Heart right ventricle (tissue), 16 donors: ENCODE measurements around the gene CDHR3. TPM values are rescaled to one million over a fixed set of nuclear protein-coding genes. Genes with fewer than 3 reads are reported as not detected.

ENCODE experiments used
- ATAC-seq, 8 donors: fragments of 200-7000 bp; cut with Tn5 transposase; one replicate each; pipeline ENCODE4 v1.9.1; 2020; ENCODE audit warnings: mild to moderate bottlenecking in 8 of 8, moderate library complexity in 8 of 8, moderate number of reproducible peaks in 1 of 8
- DNase-seq, 2 donors: peaks; one replicate each; pipeline ENCODE4 v3.0.0-alpha.2; 2020
- H3K27ac ChIP-seq, 10 donors: fragments of 200-600 bp; sonication (generic) in 2 of 10; one replicate each; pipeline versions ENCODE4 v1.5.0 to v1.8.0; 2020 to 2022; ENCODE audit warnings: mild to moderate bottlenecking in 3 of 10
- H3K27me3 ChIP-seq, 7 donors: fragments of 200-600 bp; one replicate each; pipeline ENCODE4 v1.8.0; 2021 to 2022; ENCODE audit warnings: mild to moderate bottlenecking in 2 of 7
- H3K36me3 ChIP-seq, 9 donors: fragments of 200-600 bp; sonication (generic) in 1 of 9; one replicate each; pipeline versions ENCODE4 v1.5.0 to v1.8.0; 2020 to 2022; ENCODE audit warnings: mild to moderate bottlenecking in 2 of 9
- H3K4me1 ChIP-seq, 9 donors: fragments of 200-600 bp; sonication (generic) in 1 of 9; one replicate each; pipeline versions ENCODE4 v1.5.0 to v1.8.0; 2020 to 2022; ENCODE audit warnings: mild to moderate bottlenecking in 4 of 9
- H3K4me3 ChIP-seq, 10 donors: fragments of 200-600 bp; sonication (generic) in 2 of 10; one replicate each; pipeline versions ENCODE4 v1.5.0 to v1.8.0; 2020 to 2022; ENCODE audit warnings: mild to moderate bottlenecking in 7 of 10, moderate library complexity in 2 of 10
- H3K9me3 ChIP-seq, 11 donors: fragments of 200-600 bp in 10 of 11; sonication (generic) in 2 of 11; one replicate each; pipeline versions ENCODE4 v1.5.0 to v1.8.0; 2013 to 2022; ENCODE audit warnings: mild to moderate bottlenecking in 2 of 11, control low read depth in 1 of 11, moderate library complexity in 1 of 11
- WGBS, 2 donors: extraction: QIAGEN DNeasy Blood & Tissue Kit; methylation state at CpG; one replicate each; pipeline ENCODE4 v1.1.7; 2013; ENCODE audit warnings: inconsistent platforms in 1 of 2; 5-methylcytosine and 5-hydroxymethylcytosine counted together
- intact Hi-C, 10 donors: fragments of 100-400 bp; cut with DNase I; formaldehyde crosslinking; loops; one replicate each; pipeline versions ENCODE4 v1.11.1 to v1.14.2; 2022
- polyA plus RNA-seq, 2 donors: library from polyadenylated mRNA; stranded (reverse); fragments of 200-250 nt; gene quantifications; one replicate each; pipeline ENCODE4 v1.2.3, GENCODE V29; 2013
- total RNA-seq, 10 donors: library from RNA; stranded (reverse); fragmentation: NEBNext Ultra II Directional in 3 of 10; extraction: Animal tissue kit (Norgen Biotek cat#: 25700) in 3 of 10; gene quantifications; one replicate each; pipeline versions ENCODE4 v1.2.1 to v1.2.4, GENCODE V29; 2021 to 2023
- TF ChIP-seq, protein P1 (sequence below), 9 donors: fragments of 200-600 bp; sonication (generic) in 2 of 9; IDR thresholded peaks; one replicate each; pipeline versions ENCODE4 v1.5.0 to v1.8.0; 2021 to 2022; ENCODE audit warnings: antibody characterized with exemption in 9 of 9, mild to moderate bottlenecking in 5 of 9, moderate library complexity in 1 of 9
- donor health status: Arrhythmogenic right ventricular cardiomyopathy.
- donor health status: ischemic (EF 13 %, LVEDD 7.1; RV severe dilation, severe dysfunction).
- donor health status: healthy with polysubstance abuse.
- donor health status: DM: no; HTN: yes; CAD: no.
- donor health status: DM: no; HTN: no; CAD: no.
- donor health status: ischemic (EF 25% LVEDD 6.9; RV normal size, moderate dysfunction).
- donor health status: ischemic (EF 25% LVEDD 5.7; RV mildly dilated, moderate dysfunction).
- donor health status: healthy.
- donor health status: DM: yes; HTN: yes; CAD: no.
- donor health status: Ischemic cardiomyopathy.
- donor health status: ischemic (EF 35%, LVEDD 5.7; RV mildly dilated, moderate dysfunction).
- donor health status: nonischemic (EF 11% LVEDD 7.7; RV severe dilation, severe dysfunction).
- donor health status: DM: yes; HTN: yes; CAD: no.
- donor health status: PGD.
- donor health status: ischemic (EF 29% LVEDD 5.4; RV normal size, mild dysfunction).
- donor health status: nonischemic (EF 23%, LVEDD 6.1; RV moderate dilation, normal function).

CDHR3 gene
- total and polyA plus RNA-seq, 12 donors, result 0.59 to 14.2 (median 1.9) TPM

DNA sequence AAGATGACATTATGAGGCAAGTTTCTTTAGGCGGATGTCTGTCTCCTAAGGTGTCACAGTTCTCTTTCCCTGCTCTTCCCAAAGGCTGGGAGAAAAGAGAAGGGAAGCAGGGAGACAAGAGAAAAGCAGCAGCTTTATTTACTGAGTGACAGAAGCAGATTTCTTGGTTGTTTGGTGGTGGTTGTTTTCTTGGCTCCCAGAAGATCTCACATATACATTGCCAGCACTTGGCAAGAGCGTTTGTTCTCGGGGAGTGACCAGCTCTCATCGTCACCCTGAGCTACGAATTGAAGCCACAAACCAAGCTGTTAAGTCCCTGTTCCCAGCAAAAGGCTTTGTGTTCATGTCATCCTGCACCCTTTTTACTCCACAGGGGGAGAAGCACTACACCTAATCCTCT, 11.4 kb downstream of the CDHR3 start:
- ATAC-seq, result no peak
- DNase-seq, result no peak

DNA sequence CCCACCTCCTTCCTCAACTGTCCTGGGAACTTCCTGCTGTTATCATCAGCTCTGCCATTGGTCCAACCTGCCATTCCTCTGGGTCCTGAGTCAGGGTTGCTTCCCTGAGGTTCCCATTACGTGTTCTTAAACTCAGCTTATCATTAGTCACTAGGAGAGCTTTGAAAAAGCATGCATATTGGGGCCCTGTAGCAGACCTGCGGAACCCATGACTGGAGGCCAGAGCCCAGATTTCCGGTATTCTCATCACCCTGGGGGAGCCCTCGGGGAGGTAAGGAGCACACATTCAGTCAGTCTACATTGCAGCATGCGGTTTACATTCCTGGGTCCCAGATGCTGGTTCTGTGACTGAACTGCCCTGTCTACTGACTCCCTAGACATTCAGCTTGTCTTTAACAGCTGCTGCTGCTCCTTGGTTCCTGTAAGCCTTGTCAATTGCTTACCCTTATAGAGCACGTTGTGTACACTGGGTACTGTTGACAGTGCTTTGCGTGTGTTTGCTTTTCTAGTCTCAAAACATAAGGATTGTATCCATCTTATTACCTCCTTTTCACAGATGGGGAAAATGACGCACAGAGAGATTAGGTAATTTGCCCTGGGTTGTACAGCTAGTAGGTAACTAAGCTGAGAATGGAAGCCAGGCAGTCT, 12.8 kb downstream of the CDHR3 start:
- Histone ChIP-seq H3K27ac (no peak overlapping the region), H3K27me3 (peaks cover 0 to 12% (median 0%) of the 10 kb centered on the region in 7 donors), H3K4me3 (no peak overlapping the region), H3K4me1 (peaks cover 0 to 20% (median 6%) of the 10 kb centered on the region in 9 donors), H3K36me3 (no peaks in the 10 kb centered on the region), H3K9me3 (no peaks in the 10 kb centered on the region)
- WGBS, 2 donors, result 76 to 79% methylated on average over 8 of the region's 8 CpGs
- peak in 1 of 8 donors; percentile 9 for ATAC-seq
- intact Hi-C loops, result no loop called here
- DNase-seq, result no peak
- TF ChIP-seq, protein P1, sequence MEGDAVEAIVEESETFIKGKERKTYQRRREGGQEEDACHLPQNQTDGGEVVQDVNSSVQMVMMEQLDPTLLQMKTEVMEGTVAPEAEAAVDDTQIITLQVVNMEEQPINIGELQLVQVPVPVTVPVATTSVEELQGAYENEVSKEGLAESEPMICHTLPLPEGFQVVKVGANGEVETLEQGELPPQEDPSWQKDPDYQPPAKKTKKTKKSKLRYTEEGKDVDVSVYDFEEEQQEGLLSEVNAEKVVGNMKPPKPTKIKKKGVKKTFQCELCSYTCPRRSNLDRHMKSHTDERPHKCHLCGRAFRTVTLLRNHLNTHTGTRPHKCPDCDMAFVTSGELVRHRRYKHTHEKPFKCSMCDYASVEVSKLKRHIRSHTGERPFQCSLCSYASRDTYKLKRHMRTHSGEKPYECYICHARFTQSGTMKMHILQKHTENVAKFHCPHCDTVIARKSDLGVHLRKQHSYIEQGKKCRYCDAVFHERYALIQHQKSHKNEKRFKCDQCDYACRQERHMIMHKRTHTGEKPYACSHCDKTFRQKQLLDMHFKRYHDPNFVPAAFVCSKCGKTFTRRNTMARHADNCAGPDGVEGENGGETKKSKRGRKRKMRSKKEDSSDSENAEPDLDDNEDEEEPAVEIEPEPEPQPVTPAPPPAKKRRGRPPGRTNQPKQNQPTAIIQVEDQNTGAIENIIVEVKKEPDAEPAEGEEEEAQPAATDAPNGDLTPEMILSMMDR (IDR thresholded peaks at IDR 0.05), result no peak

More for the DNA sequence above, 11.4 kb downstream of the CDHR3 start:
- Histone ChIP-seq H3K9me3 (no peaks in the 10 kb centered on the region), H3K27ac (no peak overlapping the region), H3K4me3 (no peak overlapping the region), H3K27me3 (peaks cover 0 to 12% (median 0%) of the 10 kb centered on the region in 7 donors), H3K4me1 (peaks cover 0 to 18% (median 6%) of the 10 kb centered on the region in 9 donors), H3K36me3 (no peaks in the 10 kb centered on the region)
- 79 to 82% methylated on average over 5 of the region's 5 CpGs for WGBS, 2 donors
- TF ChIP-seq, protein P1 (IDR thresholded peaks at IDR 0.05), result no peak
- intact Hi-C loops, result no loop called here

DNA sequence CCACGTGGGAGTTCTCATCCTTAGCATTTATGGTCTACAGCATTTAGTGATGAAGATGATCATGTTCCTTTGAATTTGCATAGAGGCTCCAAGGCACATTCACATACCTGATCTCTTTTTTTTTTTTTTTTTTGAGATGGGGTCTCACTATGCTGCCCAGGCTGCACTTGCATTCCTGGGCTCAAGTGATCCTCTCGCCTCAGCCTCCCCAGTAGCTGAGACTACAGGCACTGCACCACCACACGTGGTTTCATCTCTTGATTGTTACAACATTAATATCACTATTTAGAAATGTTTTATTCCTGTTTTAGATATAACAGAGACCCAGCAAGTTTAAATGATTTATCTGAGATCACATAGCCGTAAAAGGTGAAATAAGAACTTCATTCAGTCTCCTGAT, 13.8 kb downstream of the CDHR3 start:
- no peaks in the 10 kb centered on the region for H3K9me3 ChIP-seq
- peaks cover 0 to 8% (median 0%) of the 10 kb centered on the region in 7 donors for H3K27me3 ChIP-seq
- TF ChIP-seq, protein P1 (IDR thresholded peaks at IDR 0.05), result no peak
- no peak overlapping the region for H3K27ac ChIP-seq
- intact Hi-C loops, result no loop called here
- DNase-seq, result no peak
- WGBS, 2 donors, result 93 to 98% methylated on average over 4 of the region's 4 CpGs
- H3K4me1 ChIP-seq, result peaks cover 0 to 20% (median 6%) of the 10 kb centered on the region in 9 donors
- no peak overlapping the region for H3K4me3 ChIP-seq
- ATAC-seq, result no peak
- no peaks in the 10 kb centered on the region for H3K36me3 ChIP-seq

DNA sequence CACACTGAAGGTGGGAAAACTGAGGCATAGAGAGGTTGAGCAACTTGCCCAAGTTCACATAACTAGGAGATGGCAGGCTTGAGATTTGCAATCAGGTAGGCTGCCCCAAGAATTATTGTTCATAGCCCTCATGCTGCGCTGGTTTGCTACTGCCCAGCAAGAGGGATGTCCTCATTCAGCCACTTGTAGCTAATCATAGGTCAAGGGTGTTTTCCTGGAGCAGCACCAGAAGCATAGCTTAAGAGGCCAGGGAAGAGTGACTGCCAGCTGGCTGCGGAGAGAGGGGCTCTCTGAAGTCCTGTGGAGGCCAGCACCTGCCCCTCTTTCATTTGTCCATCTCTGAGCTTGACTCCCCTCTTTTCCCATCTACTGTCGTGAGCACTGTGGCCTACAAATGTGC, 15.0 kb downstream of the CDHR3 start:
- TF ChIP-seq, protein P1 (IDR thresholded peaks at IDR 0.05), result no peak
- H3K27ac ChIP-seq, result no peak overlapping the region
- H3K4me1 ChIP-seq, result peaks cover 0 to 20% (median 6%) of the 10 kb centered on the region in 9 donors
- H3K4me3 ChIP-seq, result no peak overlapping the region
- H3K9me3 ChIP-seq, result no peaks in the 10 kb centered on the region
- WGBS, 2 donors, result 39 to 53% methylated on average over 3 of the region's 3 CpGs
- H3K27me3 ChIP-seq, result peaks cover 0 to 8% (median 0%) of the 10 kb centered on the region in 7 donors
- H3K36me3 ChIP-seq, result no peaks in the 10 kb centered on the region
- DNase-seq, result peak in 1 of 2 donors; percentile 49
- peak in 7 of 8 donors; percentile 62 to 93 (median 88) for ATAC-seq
- intact Hi-C loops, result no loop called here
